Smooth muscle cell (in vitro differentiated cells): ENCODE results near the gene MBD2. TPM values are rescaled to one million over a fixed set of nuclear protein-coding genes. Genes with fewer than 3 reads are reported as not detected.
A peak's percentile ranks its signal among the peaks of the same experiment; 100 is the strongest.

Source experiments
- DNase-seq: peaks from one replicate; lab custom pipeline; 2025; ENCODE audit not compliant: unreplicated experiment; lab: John Stamatoyannopoulos, UW
- H2AFZ ChIP-seq: fragments of 200-600 bp; sonication (generic); 2 replicates; pipeline ENCODE4 v1.6.0; 2016; ENCODE audit warnings: antibody characterized with exemption, low read depth, mild to moderate bottlenecking
- H3F3A ChIP-seq: fragments of 200-600 bp; sonication (generic); 2 replicates; pipeline ENCODE4 v1.6.0; 2017; ENCODE audit warnings: antibody characterized with exemption, low read depth
- H3K27ac ChIP-seq: fragments of 200-600 bp; sonication (generic); 2 replicates; pipeline ENCODE4 v1.5.1; 2016; ENCODE audit warnings: low read depth, mild to moderate bottlenecking
- H3K27me3 ChIP-seq: fragments of 200-600 bp; sonication (generic); 2 replicates; pipeline ENCODE4 v1.6.1; 2016; ENCODE audit warnings: low read depth, mild to moderate bottlenecking
- H3K36me3 ChIP-seq: fragments of 200-600 bp; sonication (generic); 2 replicates; pipeline ENCODE4 v1.5.1; 2016; ENCODE audit warnings: low read depth
- H3K4me1 ChIP-seq: fragments of 200-600 bp; sonication (generic); 2 replicates; pipeline ENCODE4 v1.5.1; 2016; ENCODE audit warnings: low read depth
- H3K4me2 ChIP-seq: fragments of 200-600 bp; sonication (generic); 2 replicates; pipeline ENCODE4 v1.6.0; 2016; ENCODE audit warnings: mild to moderate bottlenecking
- H3K4me3 ChIP-seq: fragments of 200-600 bp; sonication (generic); 2 replicates; pipeline ENCODE4 v1.5.1; 2016; ENCODE audit warnings: mild to moderate bottlenecking
- H3K79me2 ChIP-seq: fragments of 200-600 bp; sonication (generic); 2 replicates; pipeline ENCODE4 v1.6.0; 2016; ENCODE audit warnings: low read depth, mild to moderate bottlenecking
- H3K9ac ChIP-seq: fragments of 200-600 bp; sonication (generic); 2 replicates; pipeline ENCODE4 v1.6.0; 2016; ENCODE audit warnings: low read depth
- H3K9me3 ChIP-seq: fragments of 200-600 bp; sonication (generic); replicated peaks from 2 replicates; pipeline ENCODE4 v1.5.1; 2016; ENCODE audit warnings: low read depth
- H4K20me1 ChIP-seq: fragments of 200-600 bp; sonication (generic); 2 replicates; pipeline ENCODE4 v1.6.0; 2016; ENCODE audit warnings: low read depth
- CTCF ChIP-seq: fragments of 200-600 bp; sonication (generic); IDR thresholded peaks from 2 replicates; pipeline ENCODE4 v1.5.1; 2017; ENCODE audit warnings: borderline replicate concordance, mild to moderate bottlenecking, antibody characterized with exemption; ENCODE audit not compliant: insufficient read depth, poor library complexity, severe bottlenecking
- WGBS: methylation state at CpG from one replicate; pipeline ENCODE4 v1.1.7; 2016; ENCODE audit warnings: low lambda C conversion rate; 5-methylcytosine and 5-hydroxymethylcytosine counted together
- polyA plus RNA-seq: library from polyadenylated mRNA; unstranded; fragments of >200 nt; fragmentation: Nextera tagmentation; extraction: Ambion mirVana; gene quantifications from 2 replicates; pipeline ENCODE4 v1.2.1, GENCODE V29; 2016
- total RNA-seq: library from RNA; depleted of rRNA; stranded (reverse); fragments of >200 nt; gene quantifications from 2 replicates; pipeline ENCODE4 v1.2.3, GENCODE V29; 2014

Gene MBD2
- total and polyA plus RNA-seq, 2 experiments from 2014 or later = 28.5 to 42.6 TPM

GRCh38 chr18:54233228-54233625, 8.8 kb upstream of the MBD2 start:
- no peaks in the 10 kb centered on the region for H3K9me3 ChIP-seq
- H3K9ac ChIP-seq = no peak overlapping the region
- no peak overlapping the region for H3K4me2 ChIP-seq
- no peak overlapping the region for H2AFZ ChIP-seq
- no peak overlapping the region for H3K4me3 ChIP-seq
- H3K27me3 ChIP-seq = no peaks in the 10 kb centered on the region
- TF ChIP-seq CTCF = no peak
- no peak for DNase-seq
- no peaks in the 10 kb centered on the region for H4K20me1 ChIP-seq
- H3K27ac ChIP-seq = no peak overlapping the region
- H3K36me3 ChIP-seq = no peaks in the 10 kb centered on the region
- H3K4me1 ChIP-seq = no peaks in the 10 kb centered on the region
- no peaks in the 10 kb centered on the region for H3F3A ChIP-seq
- no peaks in the 10 kb centered on the region for H3K79me2 ChIP-seq
- 87% methylated on average over 3 of the region's 3 CpGs for WGBS

- DNase-seq = no peak
- WGBS = 82% methylated on average over 7 of the region's 7 CpGs
- Histone ChIP-seq H2AFZ (peak overlapping the region; percentile 40), H3K4me3 (no peak overlapping the region), H3K4me1 (no peaks in the 10 kb centered on the region), H3K9ac (no peak overlapping the region), H3K36me3 (no peaks in the 10 kb centered on the region), H3K79me2 (no peaks in the 10 kb centered on the region), H3K27me3 (no peaks in the 10 kb centered on the region), H3K9me3 (no peaks in the 10 kb centered on the region), H3K4me2 (no peak overlapping the region), H4K20me1 (no peaks in the 10 kb centered on the region), H3K27ac (no peak overlapping the region), H3F3A (no peaks in the 10 kb centered on the region)
- TF ChIP-seq CTCF = no peak
Measured at GRCh38 chr18:54232485-54233227, 8.2 kb upstream of the MBD2 start.

GRCh38 chr18:54229421-54230059, 5.1 kb upstream of the MBD2 start:
- no peak overlapping the region for H3K9ac ChIP-seq
- WGBS = 92% methylated on average over 7 of the region's 7 CpGs
- H3K27me3 ChIP-seq = no peaks in the 10 kb centered on the region
- no peak for TF ChIP-seq CTCF
- peaks cover 5% of the 10 kb centered on the region for H3K4me1 ChIP-seq
- no peaks in the 10 kb centered on the region for H3K36me3 ChIP-seq
- H3K4me2 ChIP-seq = no peak overlapping the region
- no peaks in the 10 kb centered on the region for H3K9me3 ChIP-seq
- no peaks in the 10 kb centered on the region for H3F3A ChIP-seq
- H3K27ac ChIP-seq = no peak overlapping the region
- no peak overlapping the region for H3K4me3 ChIP-seq
- no peaks in the 10 kb centered on the region for H4K20me1 ChIP-seq
- DNase-seq = no peak
- no peaks in the 10 kb centered on the region for H3K79me2 ChIP-seq
- H2AFZ ChIP-seq = no peak overlapping the region
